ENCODE data around the gene SKAP2.

SKAP2 gene

DNA sequence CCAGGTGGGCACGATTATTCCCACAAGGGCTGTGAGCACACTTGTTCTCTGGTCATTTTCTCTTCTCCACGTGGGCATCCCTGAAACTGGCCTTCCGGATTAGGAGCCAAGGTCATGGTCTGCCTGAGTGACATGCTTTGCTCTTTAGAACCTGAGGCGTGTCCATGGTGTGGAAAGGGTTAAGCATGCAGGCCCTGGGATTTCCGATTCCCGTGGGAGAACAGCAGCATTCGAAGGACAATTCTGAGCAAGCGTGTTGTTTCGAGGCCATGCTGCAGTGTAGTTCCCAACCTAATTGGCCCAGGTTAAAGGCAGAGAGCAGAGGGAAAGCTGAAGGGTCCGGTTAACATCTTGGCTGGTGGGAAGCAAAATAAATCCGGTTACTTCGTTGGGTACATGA lies 245.9 kb downstream of the SKAP2 start:
- Histone ChIP-seq H3K27me3 (replicated peaks; ENCODE audit: control insufficient read depth, insufficient read depth, low read length) (peaks cover 22% of the 10 kb centered on the region), H3K4me1 (ENCODE audit: control insufficient read depth, insufficient read depth, low read length) (no peaks in the 10 kb centered on the region), H3K36me3 (ENCODE audit: control insufficient read depth, insufficient read depth, low read length, severe bottlenecking) (no peaks in the 10 kb centered on the region), H3K9ac (ENCODE audit: low read length) (no peak overlapping the region), H3K9me3 (ENCODE audit: control insufficient read depth, low read length) (peaks cover 10% of the 10 kb centered on the region), H3K4me3 (ENCODE audit: low read length) (no peak overlapping the region)
- DNase-seq (ENCODE audit: low read depth) = no peak
